K562 (cell line): ENCODE measurements around the gene SULT6B1. TPM values are rescaled to one million over a fixed set of nuclear protein-coding genes. Genes with fewer than 3 reads are reported as not detected.

Experiments used
- ARID1B ChIP-seq: fragments of 450-650 bp; IDR thresholded peaks from 2 replicates; pipeline ENCODE4 v1.6.1; 2016; ENCODE audit warnings: antibody characterized with exemption, mild to moderate bottlenecking, inconsistent platforms
- BACH1 ChIP-seq: fragments of 200-800 bp; sonication (Bioruptor generic); IDR thresholded peaks from 2 replicates; pipeline ENCODE4 v1.6.1; 2016; ENCODE audit warnings: missing genetic modification characterization, missing compliant biosample characterization
- BCL6 ChIP-seq: fragments of 250-450 bp; sonication (Bioruptor Pico); IDR thresholded peaks from 2 replicates; pipeline ENCODE4 v1.4.0; 2020
- CAMTA2 ChIP-seq: fragments of 250-450 bp; sonication (Bioruptor Pico); conservative IDR thresholded peaks from 2 replicates; pipeline ENCODE4 v1.5.1; 2022
- E2F8 ChIP-seq: fragments of 450-650 bp; IDR thresholded peaks from 2 replicates; pipeline ENCODE4 v1.7.1; 2018; ENCODE audit warnings: mild to moderate bottlenecking, low read depth; ENCODE audit not compliant: partially characterized antibody
- ELK1 ChIP-seq: sonication (generic); formaldehyde crosslinking; IDR thresholded peaks from 2 replicates; pipeline ENCODE4 v1.8.1; 2022; ENCODE audit warnings: missing genetic modification reagents
- HNRNPL ChIP-seq: fragments of 200-400 bp; formaldehyde crosslinking; IDR thresholded peaks from 2 replicates; pipeline ENCODE4 v1.6.1; 2017; ENCODE audit warnings: low read depth, mild to moderate bottlenecking, low read length
- KLF1 ChIP-seq: fragments of 450-650 bp; IDR thresholded peaks from 2 replicates; pipeline ENCODE4 v1.6.1; 2016; ENCODE audit warnings: missing genetic modification characterization, missing compliant biosample characterization
- MYBL2 ChIP-seq, 2 experiments: fragments of 450-650 bp in 1 of 2; sonication (generic) in 1 of 2; formaldehyde crosslinking in 1 of 2; IDR thresholded peaks; 2 replicates each; pipeline versions ENCODE4 v1.6.1 to v1.8.1; 2017 to 2022; ENCODE audit warnings: borderline replicate concordance in 1 of 2, inconsistent platforms in 1 of 2, low read depth in 1 of 2, mild to moderate bottlenecking in 1 of 2, missing genetic modification reagents in 1 of 2, moderate library complexity in 1 of 2
- NBN ChIP-seq: fragments of 450-650 bp; IDR thresholded peaks from 2 replicates; pipeline ENCODE4 v1.6.1; 2016; ENCODE audit warnings: low read depth, mild to moderate bottlenecking
- NRF1 ChIP-seq, 2 experiments: fragments of 450-650 bp; IDR thresholded peaks in 1 of 2; conservative IDR thresholded peaks in 1 of 2; 2 replicates each; pipeline ENCODE4 v1.6.1; 2014; ENCODE audit warnings: mild to moderate bottlenecking in 2 of 2
- RBM39 ChIP-seq: fragments of 200-400 bp; formaldehyde crosslinking; optimal IDR thresholded peaks from 2 replicates; pipeline ENCODE3; 2018; ENCODE audit warnings: low read depth, low read length
- SAFB2 ChIP-seq: fragments of 200-400 bp; formaldehyde crosslinking; IDR thresholded peaks from 2 replicates; pipeline ENCODE4 v1.6.1; 2018; ENCODE audit warnings: borderline replicate concordance, low read length, low read depth, moderate library complexity; ENCODE audit not compliant: severe bottlenecking
- SP2 ChIP-seq: IDR thresholded peaks from 2 replicates; pipeline ENCODE4 v1.6.1; 2011; ENCODE audit warnings: mild to moderate bottlenecking, low read depth, low read length, moderate library complexity; ENCODE audit not compliant: poor library complexity, severe bottlenecking; ENCODE audit errors: extremely low read depth
- SREBF2 ChIP-seq: sonication (generic); formaldehyde crosslinking; IDR thresholded peaks from 2 replicates; pipeline ENCODE4 v1.4.0; 2020; ENCODE audit warnings: mild to moderate bottlenecking, missing genetic modification reagents
- XRCC5 ChIP-seq: fragments of 200-400 bp; formaldehyde crosslinking; IDR thresholded peaks from 2 replicates; pipeline ENCODE4 v1.6.1; 2017; ENCODE audit warnings: low read depth, mild to moderate bottlenecking, low read length
- ZKSCAN3 ChIP-seq: fragments of 250-450 bp; sonication (Bioruptor Pico); IDR thresholded peaks from 2 replicates; pipeline ENCODE4 v1.4.0; 2020
- ZNF124 ChIP-seq: sonication (generic); formaldehyde crosslinking; IDR thresholded peaks from 2 replicates; pipeline ENCODE4 v1.8.1; 2022; ENCODE audit warnings: missing genetic modification reagents
- ZNF639 ChIP-seq, 2 experiments: fragments of 200-800 bp in 1 of 2; sonication (Bioruptor generic) in 1 of 2; sonication (generic) in 1 of 2; formaldehyde crosslinking in 1 of 2; IDR thresholded peaks in 1 of 2; conservative IDR thresholded peaks in 1 of 2; 2 replicates each; pipeline versions ENCODE4 v1.5.0 to v1.6.1; 2016 to 2020; ENCODE audit warnings: missing compliant biosample characterization in 1 of 2, missing genetic modification characterization in 1 of 2, missing genetic modification reagents in 1 of 2
- ZNF668 ChIP-seq: fragments of 250-450 bp; sonication (Bioruptor Pico); IDR thresholded peaks from 2 replicates; pipeline ENCODE4 v1.8.0; 2022; ENCODE audit warnings: mild to moderate bottlenecking, inconsistent platforms
- polyA plus RNA-seq, 8 experiments: library from polyadenylated mRNA; depleted of rRNA in 4 of 8; stranded (reverse) in 5 of 8; unstranded in 3 of 8; fragments of >200 nt; fragmentation: Nextera tagmentation in 2 of 8; fragmentation: Illumina TruSeq in 1 of 8; extraction: Ambion mirVana in 2 of 8; extraction: Trizol in 1 of 8; gene quantifications; 2 replicates each; pipeline versions ENCODE4 v1.2.1 to v1.2.3, GENCODE V29; 2011 to 2014; ENCODE audit warnings: inconsistent platforms in 1 of 8, missing spikeins in 1 of 8
- total RNA-seq, 7 experiments: library from RNA; depleted of rRNA in 6 of 7; stranded (reverse); fragments of >200 nt in 6 of 7; fragmentation: Illumina TruSeq in 2 of 7; extraction: Trizol in 2 of 7; gene quantifications; 2 replicates each; pipeline versions ENCODE4 v1.2.1 to v1.2.3, GENCODE V29; 2011 to 2021; ENCODE audit warnings: low replicate concordance in 1 of 7

SULT6B1 gene
- total and polyA plus RNA-seq, 9 of the 15 experiments (the other 6 are each of a cell fraction or from before 2014, with no cell fraction given), result not detected

- TF ChIP-seq E2F8 (peak; percentile 87), NBN (no peak), BACH1 (no peak), NRF1 (conservative IDR thresholded peaks at IDR 0.05 in 1 of 2, IDR thresholded peaks at IDR 0.05 in 1 of 2) (peak; percentile 69 to 77), ZNF124 (CRISPR knock-in tag) (no peak), ELK1 (no peak; the same call in 1 of the 2 replicates), MYBL2 (IDR thresholded peaks at IDR 0.05; ENCODE audit: low read depth) (no peak), MYBL2 (CRISPR knock-in tag; IDR thresholded peaks at IDR 0.05; ENCODE audit: borderline replicate concordance) (no peak), CAMTA2 (CRISPR knock-in tag) (no peak), SAFB2 (no peak), SREBF2 (CRISPR knock-in tag) (no peak), KLF1 (tag) (no peak), ZNF668 (CRISPR knock-in tag) (no peak), ZKSCAN3 (CRISPR knock-in tag) (no peak), RBM39 (no peak), ARID1B (0 out of 2 replicates have a peak, but pooled peaks have one; percentile 5), XRCC5 (no peak), SP2 (no peak), HNRNPL (no peak), ZNF639 (CRISPR knock-in tag; conservative IDR thresholded peaks at IDR 0.05 in 1 of 2, IDR thresholded peaks at IDR 0.05 in 1 of 2) (no peak), BCL6 (CRISPR knock-in tag) (no peak)
These were observed 43.0 kb upstream of the SULT6B1 start, which contains the start of the genes CEBPZ and NDUFAF7 (continued) for GRCh38 chr2:37231241-37232130.
